Measurements from ENCODE around the gene ZNF780B.
"Not testable (repeated sequence)": the region's sequence is repeated elsewhere in the genome, so short reads cannot be mapped to it uniquely, and the experiment has no call there.

Gene ZNF780B

GRCh38 chr19:40053491-40053890 lies 2.5 kb downstream of the ZNF780B start:
- Histone ChIP-seq H3K4me3 (ENCODE audit: low read depth in 1 of 2, low read length in 2 of 2) (no peak overlapping the region), H3K27ac (ENCODE audit: low read depth, low read length) (no peak overlapping the region), H3K4me1 (ENCODE audit: control insufficient read depth in 1 of 2, insufficient read depth in 2 of 2, low read length in 2 of 2) (peaks cover 13 to 18% of the 10 kb centered on the region in 2 donors), H3K27me3 (ENCODE audit: control insufficient read depth in 1 of 2, insufficient read depth in 2 of 2, low read length in 2 of 2) (no peaks in the 10 kb centered on the region), H3K9ac (ENCODE audit: low read depth in 1 of 2, low read length in 2 of 2) (no peak overlapping the region), H3K36me3 (ENCODE audit: control insufficient read depth in 1 of 2, insufficient read depth in 2 of 2, low read length in 2 of 2) (peaks cover 7 to 13% of the 10 kb centered on the region in 2 donors), H3K9me3 (ENCODE audit: control insufficient read depth in 1 of 2, low read length in 2 of 2) (peaks cover 12 to 14% of the 10 kb centered on the region in 2 donors)

DNA sequence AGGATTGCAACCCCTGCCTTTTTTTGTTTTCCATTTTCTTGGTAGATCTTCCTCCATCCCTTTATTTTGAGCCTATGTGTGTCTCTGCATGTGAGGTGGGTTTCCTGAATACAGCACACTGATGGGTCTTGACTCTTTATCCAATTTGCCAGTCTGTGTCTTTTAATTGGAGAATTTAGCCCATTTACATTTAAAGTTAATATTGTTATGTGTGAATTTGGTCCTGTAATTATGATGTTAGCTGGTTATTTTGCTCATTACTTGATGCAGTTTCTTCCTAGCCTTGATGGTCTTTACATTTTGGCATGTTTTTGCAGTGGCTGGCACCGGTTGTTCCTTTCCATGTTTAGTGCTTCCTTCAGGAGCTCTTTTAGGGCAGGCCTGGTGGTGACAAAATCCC lies 14.3 kb downstream of the ZNF780B start:
- not testable (repeated sequence) for H3K27ac ChIP-seq (ENCODE audit: low read depth, low read length); H3K4me3 ChIP-seq (ENCODE audit: low read depth in 1 of 2, low read length in 2 of 2); H3K27me3 ChIP-seq (ENCODE audit: control insufficient read depth in 1 of 2, insufficient read depth in 2 of 2, low read length in 2 of 2); H3K4me1 ChIP-seq (ENCODE audit: control insufficient read depth in 1 of 2, insufficient read depth in 2 of 2, low read length in 2 of 2); H3K9ac ChIP-seq (ENCODE audit: low read depth in 1 of 2, low read length in 2 of 2)
- peaks cover 20 to 27% of the 10 kb centered on the region in 2 donors for H3K9me3 ChIP-seq (ENCODE audit: control insufficient read depth in 1 of 2, low read length in 2 of 2)
- H3K36me3 ChIP-seq (ENCODE audit: control insufficient read depth in 1 of 2, insufficient read depth in 2 of 2, low read length in 2 of 2) = peaks cover 21 to 35% of the 10 kb centered on the region in 2 donors

DNA sequence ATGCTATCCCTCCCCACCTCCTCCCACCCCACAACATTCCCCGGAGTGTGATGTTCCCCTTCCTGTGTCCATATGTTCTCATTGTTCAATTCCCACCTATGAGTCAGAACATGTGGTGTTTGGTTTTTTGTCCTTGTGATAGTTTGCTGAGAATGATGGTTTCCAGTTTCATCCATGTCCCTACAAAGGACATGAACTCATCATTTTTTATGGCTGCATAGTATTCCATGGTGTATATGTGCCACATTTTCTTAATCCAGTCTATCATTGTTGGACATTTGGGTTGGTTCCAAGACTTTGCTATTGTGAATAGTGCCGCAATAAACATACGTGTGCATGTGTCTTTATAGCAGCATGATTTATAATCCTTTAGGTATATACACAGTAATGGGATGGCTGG lies 18.0 kb downstream of the ZNF780B start:
- peaks cover 41 to 46% of the 10 kb centered on the region in 2 donors for H3K9me3 ChIP-seq (ENCODE audit: control insufficient read depth in 1 of 2, low read length in 2 of 2)
- not testable (repeated sequence) for H3K4me3 ChIP-seq (ENCODE audit: low read depth in 1 of 2, low read length in 2 of 2); H3K27me3 ChIP-seq (ENCODE audit: control insufficient read depth in 1 of 2, insufficient read depth in 2 of 2, low read length in 2 of 2); H3K9ac ChIP-seq (ENCODE audit: low read depth in 1 of 2, low read length in 2 of 2); H3K27ac ChIP-seq (ENCODE audit: low read depth, low read length); H3K4me1 ChIP-seq (ENCODE audit: control insufficient read depth in 1 of 2, insufficient read depth in 2 of 2, low read length in 2 of 2); H3K36me3 ChIP-seq (ENCODE audit: control insufficient read depth in 1 of 2, insufficient read depth in 2 of 2, low read length in 2 of 2)

- Histone ChIP-seq H3K9ac (ENCODE audit: low read depth in 1 of 2, low read length in 2 of 2) (no peak overlapping the region), H3K9me3 (ENCODE audit: control insufficient read depth in 1 of 2, low read length in 2 of 2) (peaks cover 59 to 60% of the 10 kb centered on the region in 2 donors), H3K4me3 (ENCODE audit: low read depth in 1 of 2, low read length in 2 of 2) (no peak overlapping the region), H3K27ac (ENCODE audit: low read depth, low read length) (no peak overlapping the region), H3K4me1 (ENCODE audit: control insufficient read depth in 1 of 2, insufficient read depth in 2 of 2, low read length in 2 of 2) (no peaks in the 10 kb centered on the region), H3K36me3 (ENCODE audit: control insufficient read depth in 1 of 2, insufficient read depth in 2 of 2, low read length in 2 of 2) (no peaks in the 10 kb centered on the region), H3K27me3 (ENCODE audit: control insufficient read depth in 1 of 2, insufficient read depth in 2 of 2, low read length in 2 of 2) (no peaks in the 10 kb centered on the region)
Measured at GRCh38 chr19:40035996-40036395, 20.0 kb downstream of the ZNF780B start.

GRCh38 chr19:40033989-40034560 lies 22.0 kb downstream of the ZNF780B start:
- no peak overlapping the region for H3K9ac ChIP-seq (ENCODE audit: low read depth in 1 of 2, low read length in 2 of 2)
- no peak overlapping the region for H3K27ac ChIP-seq (ENCODE audit: low read depth, low read length)
- no peaks in the 10 kb centered on the region for H3K4me1 ChIP-seq (ENCODE audit: control insufficient read depth in 1 of 2, insufficient read depth in 2 of 2, low read length in 2 of 2)
- H3K9me3 ChIP-seq (ENCODE audit: control insufficient read depth in 1 of 2, low read length in 2 of 2) = peaks cover 65 to 76% of the 10 kb centered on the region in 2 donors
- H3K27me3 ChIP-seq (ENCODE audit: control insufficient read depth in 1 of 2, insufficient read depth in 2 of 2, low read length in 2 of 2) = no peaks in the 10 kb centered on the region
- no peaks in the 10 kb centered on the region for H3K36me3 ChIP-seq (ENCODE audit: control insufficient read depth in 1 of 2, insufficient read depth in 2 of 2, low read length in 2 of 2)
- H3K4me3 ChIP-seq (ENCODE audit: low read depth in 1 of 2, low read length in 2 of 2) = no peak overlapping the region

DNA sequence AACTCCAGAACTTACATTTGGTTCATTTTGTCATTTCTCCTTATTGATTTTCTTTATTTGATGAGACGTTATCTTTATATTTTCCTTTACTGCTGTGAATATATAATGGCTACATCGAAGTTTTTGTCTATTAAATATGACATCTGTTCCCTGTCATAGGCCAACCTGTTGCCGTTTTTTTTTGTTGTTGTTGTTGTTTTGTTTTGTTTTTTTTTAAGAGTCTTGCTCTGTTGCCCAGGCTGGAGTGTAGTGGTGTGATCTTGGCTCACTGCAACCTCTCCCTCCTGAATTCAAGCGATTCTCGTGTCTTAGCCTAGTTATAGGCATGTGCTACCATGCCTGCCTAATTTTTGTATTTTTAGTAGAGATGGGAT lies 29.4 kb downstream of the ZNF780B start:
- Histone ChIP-seq H3K4me1 (ENCODE audit: control insufficient read depth in 1 of 2, insufficient read depth in 2 of 2, low read length in 2 of 2) (no peaks in the 10 kb centered on the region), H3K4me3 (ENCODE audit: low read depth in 1 of 2, low read length in 2 of 2) (no peak overlapping the region), H3K9me3 (ENCODE audit: control insufficient read depth in 1 of 2, low read length in 2 of 2) (peaks cover 66 to 87% of the 10 kb centered on the region in 2 donors), H3K27ac (ENCODE audit: low read depth, low read length) (no peak overlapping the region), H3K9ac (ENCODE audit: low read depth in 1 of 2, low read length in 2 of 2) (no peak overlapping the region), H3K36me3 (ENCODE audit: control insufficient read depth in 1 of 2, insufficient read depth in 2 of 2, low read length in 2 of 2) (no peaks in the 10 kb centered on the region), H3K27me3 (ENCODE audit: control insufficient read depth in 1 of 2, insufficient read depth in 2 of 2, low read length in 2 of 2) (no peaks in the 10 kb centered on the region)

- H3K36me3 ChIP-seq (ENCODE audit: control insufficient read depth in 1 of 2, insufficient read depth in 2 of 2, low read length in 2 of 2) = no peaks in the 10 kb centered on the region
- H3K4me1 ChIP-seq (ENCODE audit: control insufficient read depth in 1 of 2, insufficient read depth in 2 of 2, low read length in 2 of 2) = no peaks in the 10 kb centered on the region
- no peak overlapping the region for H3K27ac ChIP-seq (ENCODE audit: low read depth, low read length)
- peak overlapping the region in 1 of 2 donors; percentile 17 for H3K4me3 ChIP-seq (ENCODE audit: low read depth in 1 of 2, low read length in 2 of 2)
- peaks cover 61 to 82% of the 10 kb centered on the region in 2 donors for H3K9me3 ChIP-seq (ENCODE audit: control insufficient read depth in 1 of 2, low read length in 2 of 2)
- H3K27me3 ChIP-seq (ENCODE audit: control insufficient read depth in 1 of 2, insufficient read depth in 2 of 2, low read length in 2 of 2) = no peaks in the 10 kb centered on the region
- no peak overlapping the region for H3K9ac ChIP-seq (ENCODE audit: low read depth in 1 of 2, low read length in 2 of 2)
Measured at GRCh38 chr19:40025938-40026596, 30.0 kb downstream of the ZNF780B start.

DNA sequence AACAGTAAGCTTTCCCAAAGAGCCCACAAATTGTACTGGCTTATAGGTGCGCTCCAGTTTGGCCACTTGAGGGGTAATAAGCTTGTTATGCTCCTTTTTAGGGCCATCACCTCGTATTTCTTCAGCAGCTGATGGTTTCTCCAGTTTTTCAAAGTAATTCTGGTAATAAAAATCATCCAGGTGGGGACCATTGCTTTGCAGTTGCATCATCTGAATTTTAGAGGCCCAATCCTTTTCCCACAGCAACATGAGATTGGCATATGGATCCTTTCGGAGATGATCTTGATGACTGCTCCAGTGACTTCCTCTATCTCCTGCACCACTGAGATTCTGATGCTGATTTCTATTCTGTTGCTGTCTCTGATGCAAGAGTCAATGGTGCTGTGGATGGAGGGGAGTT lies 32.1 kb downstream of the ZNF780B start:
- H3K4me1 ChIP-seq (ENCODE audit: control insufficient read depth in 1 of 2, insufficient read depth in 2 of 2, low read length in 2 of 2) = no peaks in the 10 kb centered on the region
- H3K36me3 ChIP-seq (ENCODE audit: control insufficient read depth in 1 of 2, insufficient read depth in 2 of 2, low read length in 2 of 2) = no peaks in the 10 kb centered on the region
- H3K27ac ChIP-seq (ENCODE audit: low read depth, low read length) = no peak overlapping the region
- no peaks in the 10 kb centered on the region for H3K27me3 ChIP-seq (ENCODE audit: control insufficient read depth in 1 of 2, insufficient read depth in 2 of 2, low read length in 2 of 2)
- H3K9me3 ChIP-seq (ENCODE audit: control insufficient read depth in 1 of 2, low read length in 2 of 2) = peaks cover 56 to 75% of the 10 kb centered on the region in 2 donors
- no peak overlapping the region for H3K4me3 ChIP-seq (ENCODE audit: low read depth in 1 of 2, low read length in 2 of 2)
- H3K9ac ChIP-seq (ENCODE audit: low read depth in 1 of 2, low read length in 2 of 2) = no peak overlapping the region

GRCh38 chr19:40013991-40014390 lies 42.0 kb downstream of the ZNF780B start:
- no peak overlapping the region for H3K4me3 ChIP-seq (ENCODE audit: low read depth in 1 of 2, low read length in 2 of 2)
- H3K36me3 ChIP-seq (ENCODE audit: control insufficient read depth in 1 of 2, insufficient read depth in 2 of 2, low read length in 2 of 2) = peaks cover 14 to 22% of the 10 kb centered on the region in 2 donors
- no peaks in the 10 kb centered on the region for H3K27me3 ChIP-seq (ENCODE audit: control insufficient read depth in 1 of 2, insufficient read depth in 2 of 2, low read length in 2 of 2)

GRCh38 chr19:40009674-40010073 lies 46.4 kb downstream of the ZNF780B start:
- no peak overlapping the region for H3K9ac ChIP-seq (ENCODE audit: low read depth in 1 of 2, low read length in 2 of 2)
- H3K36me3 ChIP-seq (ENCODE audit: control insufficient read depth in 1 of 2, insufficient read depth in 2 of 2, low read length in 2 of 2) = peaks cover 28 to 34% of the 10 kb centered on the region in 2 donors

More at GRCh38 chr19:40013991-40014390, 42.0 kb downstream of the ZNF780B start:
- peaks cover 39 to 64% of the 10 kb centered on the region in 2 donors for H3K9me3 ChIP-seq (ENCODE audit: control insufficient read depth in 1 of 2, low read length in 2 of 2)
- H3K4me1 ChIP-seq (ENCODE audit: control insufficient read depth in 1 of 2, insufficient read depth in 2 of 2, low read length in 2 of 2) = no peaks in the 10 kb centered on the region
- no peak overlapping the region for H3K27ac ChIP-seq (ENCODE audit: low read depth, low read length)
- no peak overlapping the region for H3K9ac ChIP-seq (ENCODE audit: low read depth in 1 of 2, low read length in 2 of 2)

More at GRCh38 chr19:40009674-40010073, 46.4 kb downstream of the ZNF780B start:
- peaks cover 12 to 27% of the 10 kb centered on the region in 2 donors for H3K9me3 ChIP-seq (ENCODE audit: control insufficient read depth in 1 of 2, low read length in 2 of 2)
- H3K4me3 ChIP-seq (ENCODE audit: low read depth in 1 of 2, low read length in 2 of 2) = no peak overlapping the region
- no peaks in the 10 kb centered on the region for H3K27me3 ChIP-seq (ENCODE audit: control insufficient read depth in 1 of 2, insufficient read depth in 2 of 2, low read length in 2 of 2)
- H3K27ac ChIP-seq (ENCODE audit: low read depth, low read length) = no peak overlapping the region
- H3K4me1 ChIP-seq (ENCODE audit: control insufficient read depth in 1 of 2, insufficient read depth in 2 of 2, low read length in 2 of 2) = no peaks in the 10 kb centered on the region

Data from duodenal mucosa (tissue), 2 donors.